Endothelial cell of umbilical vein (primary cell): ENCODE results near the gene ABHD13. TPM values are rescaled to one million over a fixed set of nuclear protein-coding genes. Genes with fewer than 3 reads are reported as not detected.

ENCODE experiments used
- BruUV-seq: library from RNA; stranded (reverse); fragments of 400-500 nt; replicated peaks from 2 replicates; lab custom pipeline; 2021; lab: Mats Ljungman, UMichigan
- CTCF ChIA-PET: fragments of 300-600, 350-600 bp; sonication (Branson Sonifier 250); formaldehyde crosslinking; loops from one replicate; lab custom pipeline; 2021; ENCODE audit warnings: antibody characterized with exemption, inconsistent platforms; lab: Charles Lee
- POLR2A ChIA-PET: fragments of 300-600, 350-600 bp; sonication (Branson Sonifier 250); formaldehyde crosslinking; loops from one replicate; lab custom pipeline; 2021; ENCODE audit warnings: antibody characterized with exemption, inconsistent platforms; lab: Charles Lee
- DNase-seq: peaks from one replicate; pipeline ENCODE4 v3.0.0-alpha.2; 2011; ENCODE audit warnings: low read depth, low spot score
- FAIRE-seq: peaks from 2 replicates; lab custom pipeline; 2011; peaks lifted over from hg19 to GRCh38; lab: Jason Lieb, UNC
- H2AFZ ChIP-seq: 2 replicates; pipeline ENCODE4 v1.6.0; 2012; ENCODE audit warnings: low read depth, low read length, control low read depth, inconsistent platforms
- H3K27ac ChIP-seq: 2 replicates; pipeline ENCODE4 v1.5.1; 2011; ENCODE audit warnings: low read depth, mild to moderate bottlenecking, control low read depth, low read length, moderate library complexity; ENCODE audit not compliant: insufficient read depth
- H3K27me3 ChIP-seq, 2 experiments: 2 replicates each; pipeline versions ENCODE4 v1.6.0 to v1.6.1; 2011; ENCODE audit warnings: low read length in 2 of 2, mixed read lengths in 1 of 2; ENCODE audit not compliant: control insufficient read depth in 2 of 2, insufficient read depth in 2 of 2
- H3K36me3 ChIP-seq, 2 experiments: 2 replicates in 1 of 2; 3 replicates in 1 of 2; pipeline ENCODE4 v1.5.1; 2011; ENCODE audit warnings: low read length in 2 of 2, mild to moderate bottlenecking in 1 of 2, moderate library complexity in 1 of 2; ENCODE audit not compliant: control insufficient read depth in 2 of 2, insufficient read depth in 2 of 2; ENCODE audit errors: extremely low read depth in 1 of 2
- H3K4me1 ChIP-seq: 3 replicates; pipeline ENCODE4 v1.5.1; 2011; ENCODE audit warnings: mild to moderate bottlenecking, low read length; ENCODE audit not compliant: control insufficient read depth, insufficient read depth; ENCODE audit errors: extremely low read depth
- H3K4me2 ChIP-seq: 2 replicates; pipeline ENCODE4 v1.6.1; 2011; ENCODE audit warnings: low read length, control low read depth, mixed read lengths; ENCODE audit not compliant: insufficient read depth
- H3K4me3 ChIP-seq, 3 experiments: fragments of 200-600 bp in 1 of 3; sonication (generic), shearing (Covaris generic) in 1 of 3; replicated peaks in 1 of 3; 2 replicates each; pipeline ENCODE4 v1.5.1; 2011 to 2016; ENCODE audit warnings: control low read depth in 3 of 3, low read length in 3 of 3, mild to moderate bottlenecking in 2 of 3, inconsistent platforms in 1 of 3, low read depth in 1 of 3, moderate library complexity in 1 of 3; ENCODE audit not compliant: insufficient read depth in 1 of 3
- H3K79me2 ChIP-seq: 2 replicates; pipeline ENCODE4 v1.6.0; 2012; ENCODE audit warnings: low read length, inconsistent platforms; ENCODE audit not compliant: control insufficient read depth, insufficient read depth
- H3K9ac ChIP-seq: replicated peaks from 2 replicates; pipeline ENCODE3; 2011; ENCODE audit warnings: low read length, control low read depth; ENCODE audit not compliant: insufficient read depth; ENCODE audit errors: extremely low read depth
- H3K9me1 ChIP-seq: replicated peaks from 3 replicates; pipeline ENCODE4 v1.6.0; 2011; ENCODE audit warnings: mild to moderate bottlenecking, low read length; ENCODE audit not compliant: control insufficient read depth, insufficient read depth; ENCODE audit errors: extremely low read depth
- H3K9me3 ChIP-seq: replicated peaks from 2 replicates; pipeline ENCODE4 v1.5.1; 2012; ENCODE audit warnings: low read length, inconsistent platforms; ENCODE audit not compliant: control insufficient read depth, insufficient read depth
- H4K20me1 ChIP-seq: replicated peaks from 2 replicates; pipeline ENCODE3; 2011; ENCODE audit warnings: mild to moderate bottlenecking, low read length; ENCODE audit not compliant: control insufficient read depth, insufficient read depth; ENCODE audit errors: extremely low read depth
- EZH2 ChIP-seq: IDR thresholded peaks from 2 replicates; pipeline ENCODE4 v1.6.1; 2012; ENCODE audit warnings: borderline replicate concordance, low read depth, mild to moderate bottlenecking, moderate library complexity, low read length, inconsistent platforms; ENCODE audit not compliant: severe bottlenecking
- FOS ChIP-seq: IDR thresholded peaks from 2 replicates; pipeline ENCODE4 v1.6.1; 2011; ENCODE audit warnings: mild to moderate bottlenecking, low read length, moderate library complexity, borderline replicate concordance; ENCODE audit not compliant: insufficient read depth
- GATA2 ChIP-seq: IDR thresholded peaks from 2 replicates; pipeline ENCODE4 v1.7.0; 2011; ENCODE audit warnings: low read depth, mild to moderate bottlenecking, moderate library complexity, mixed read lengths, low read length; ENCODE audit not compliant: insufficient read length, insufficient read depth
- JUN ChIP-seq: IDR thresholded peaks from 2 replicates; pipeline ENCODE4 v1.6.1; 2011; ENCODE audit warnings: borderline replicate concordance, low read depth; ENCODE audit not compliant: insufficient read length, insufficient read depth
- MYC ChIP-seq: IDR thresholded peaks from one replicate; pipeline ENCODE4 v1.6.1; 2011; ENCODE audit warnings: mild to moderate bottlenecking, low read depth, low read length
- POLR2A ChIP-seq: IDR thresholded peaks from 2 replicates; pipeline ENCODE4 v1.6.1; 2012; ENCODE audit warnings: low read depth, mild to moderate bottlenecking, control low read depth, low read length
- POLR2AphosphoS5 ChIP-seq: IDR thresholded peaks from 2 replicates; pipeline ENCODE4 v1.6.1; 2012; ENCODE audit warnings: low read depth, mild to moderate bottlenecking, control low read depth, low read length, moderate library complexity; ENCODE audit not compliant: insufficient read depth
- dilution Hi-C: fragments of 300-500 bp; cut with MboI; formaldehyde crosslinking; loops from one replicate; pipeline ENCODE4 v1.15.0; 2019; ENCODE audit warnings: low sequenced_read_pairs; ENCODE audit not compliant: extremely low pct_ligation_motif_present
- intact Hi-C: fragments of 100-400 bp; cut with micrococcal nuclease; formaldehyde crosslinking; loops from one replicate; pipeline ENCODE4 v1.10.0; 2022
- polyA plus RNA-seq, 4 experiments: library from polyadenylated mRNA; depleted of rRNA in 3 of 4; stranded (reverse) in 3 of 4; unstranded in 1 of 4; fragments of >200 nt; gene quantifications; 2 replicates each; pipeline versions ENCODE4 v1.2.1 to v1.2.3, GENCODE V29; 2011 to 2012; ENCODE audit warnings: missing spikeins in 1 of 4
- total RNA-seq: library from RNA; stranded (reverse); gene quantifications from 2 replicates; pipeline ENCODE4 v1.2.3, GENCODE V29; 2021
- TF ChIP-seq, protein P1 (sequence below): IDR thresholded peaks from 2 replicates; pipeline ENCODE4 v1.6.1; 2011; ENCODE audit not compliant: insufficient read depth, insufficient read length
- TF ChIP-seq, protein P2 (sequence below), 2 donors: IDR thresholded peaks; 1 replicate in 1 of 2; 2 replicates in 1 of 2; pipeline ENCODE4 v1.5.1; 2011; ENCODE audit warnings: low read length in 2 of 2, mild to moderate bottlenecking in 2 of 2, moderate library complexity in 2 of 2, control low read depth in 1 of 2, inconsistent platforms in 1 of 2, low read depth in 1 of 2; ENCODE audit not compliant: insufficient read depth in 1 of 2; ENCODE audit errors: extremely low read depth in 1 of 2

Gene ABHD13
- total and polyA plus RNA-seq, 2 donors (not counting 3 experiments of a cell fraction or from before 2014, with no cell fraction given) = 3.9 to 7.2 TPM

DNA sequence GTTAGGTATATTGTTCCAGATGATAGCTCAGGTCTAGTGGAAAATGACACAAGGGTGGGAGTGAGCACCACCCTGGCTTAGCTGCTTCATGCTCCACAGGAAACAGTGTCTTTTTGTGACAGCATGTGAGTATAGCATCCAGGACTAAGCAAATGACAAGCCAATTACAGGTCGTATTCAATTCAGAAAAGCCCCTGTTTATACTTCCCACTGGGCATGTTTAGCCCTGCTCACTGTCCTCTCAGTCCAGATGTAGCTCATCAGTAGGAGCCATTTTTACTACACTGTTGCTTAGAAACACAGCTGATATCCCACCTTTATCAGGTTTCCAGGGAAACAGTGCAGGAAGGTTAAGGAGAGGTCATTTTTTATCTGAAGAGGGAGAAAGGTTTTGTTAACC, 8.0 kb downstream of the ABHD13 start:
- Histone ChIP-seq H3K9ac (no peak overlapping the region), H3K4me3 (no peak overlapping the region), H3K79me2 (peaks cover 54% of the 10 kb centered on the region), H3K4me2 (no peak overlapping the region), H3K27ac (no peak overlapping the region), H3K4me1 (no peaks in the 10 kb centered on the region), H3K27me3 (no peaks in the 10 kb centered on the region), H3K9me1 (no peaks in the 10 kb centered on the region), H3K9me3 (no peaks in the 10 kb centered on the region), H2AFZ (no peak overlapping the region), H4K20me1 (peaks cover 9% of the 10 kb centered on the region), H3K36me3 (no peaks in the 10 kb centered on the region)
- BruUV-seq = no TSS peak
- TF ChIP-seq, protein P1, sequence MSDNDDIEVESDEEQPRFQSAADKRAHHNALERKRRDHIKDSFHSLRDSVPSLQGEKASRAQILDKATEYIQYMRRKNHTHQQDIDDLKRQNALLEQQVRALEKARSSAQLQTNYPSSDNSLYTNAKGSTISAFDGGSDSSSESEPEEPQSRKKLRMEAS = no peak
- TF ChIP-seq GATA2 = no peak
- no peak for TF ChIP-seq POLR2A
- no peak for TF ChIP-seq MYC
- TF ChIP-seq POLR2AphosphoS5 = no peak
- TF ChIP-seq JUN = no peak
- no peak for TF ChIP-seq EZH2
- TF ChIP-seq, protein P2, sequence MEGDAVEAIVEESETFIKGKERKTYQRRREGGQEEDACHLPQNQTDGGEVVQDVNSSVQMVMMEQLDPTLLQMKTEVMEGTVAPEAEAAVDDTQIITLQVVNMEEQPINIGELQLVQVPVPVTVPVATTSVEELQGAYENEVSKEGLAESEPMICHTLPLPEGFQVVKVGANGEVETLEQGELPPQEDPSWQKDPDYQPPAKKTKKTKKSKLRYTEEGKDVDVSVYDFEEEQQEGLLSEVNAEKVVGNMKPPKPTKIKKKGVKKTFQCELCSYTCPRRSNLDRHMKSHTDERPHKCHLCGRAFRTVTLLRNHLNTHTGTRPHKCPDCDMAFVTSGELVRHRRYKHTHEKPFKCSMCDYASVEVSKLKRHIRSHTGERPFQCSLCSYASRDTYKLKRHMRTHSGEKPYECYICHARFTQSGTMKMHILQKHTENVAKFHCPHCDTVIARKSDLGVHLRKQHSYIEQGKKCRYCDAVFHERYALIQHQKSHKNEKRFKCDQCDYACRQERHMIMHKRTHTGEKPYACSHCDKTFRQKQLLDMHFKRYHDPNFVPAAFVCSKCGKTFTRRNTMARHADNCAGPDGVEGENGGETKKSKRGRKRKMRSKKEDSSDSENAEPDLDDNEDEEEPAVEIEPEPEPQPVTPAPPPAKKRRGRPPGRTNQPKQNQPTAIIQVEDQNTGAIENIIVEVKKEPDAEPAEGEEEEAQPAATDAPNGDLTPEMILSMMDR (IDR thresholded peaks at IDR 0.05; ENCODE audit: extremely low read depth in 1 of 2, insufficient read depth in 1 of 2, low read depth in 1 of 2, low read length in 2 of 2) = no peak
- no peak for TF ChIP-seq FOS
- ChIA-PET POLR2A (no interaction called here), CTCF (interaction anchor here (0.7 to 1.0 kb wide), 2 partner anchors 669 to 672 kb away, joined by 3 to 5 read pairs; no protein-coding TSS in a partner anchor)
- intact Hi-C loops (loop anchor here (2.0 kb wide), 2 partner anchors 97 to 671 kb away; no protein-coding TSS in a partner anchor), dilution Hi-C loops (no loop called here)
- no peak for DNase-seq
- no peak for FAIRE-seq
